HPDE6-E6E7 (cell line): ENCODE measurements around the gene GPC5.

ENCODE experiments used
- DNase-seq: peaks from one replicate; pipeline ENCODE4 v3.0.0; 2011; ENCODE audit warnings: missing footprints; ENCODE audit errors: extremely low spot score

The GPC5 gene

DNA sequence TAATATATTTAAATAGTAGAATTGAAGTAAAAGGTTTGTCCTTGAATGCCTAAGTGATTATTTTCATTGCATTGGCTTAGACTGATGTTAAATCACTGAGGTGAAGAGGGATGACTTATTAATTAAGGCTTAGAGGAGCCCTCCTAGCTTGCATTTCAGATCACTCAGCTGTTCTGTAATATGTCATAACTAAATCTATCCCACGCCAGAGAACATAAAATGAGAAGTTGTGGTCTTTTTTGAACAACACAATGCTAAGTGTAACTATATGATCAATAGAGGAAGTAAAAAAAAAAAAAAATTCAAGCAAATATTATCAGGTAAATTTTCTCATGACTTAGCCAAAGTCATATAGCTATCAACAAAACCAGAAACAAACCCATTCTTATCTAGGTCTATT is 752.2 kb downstream of the GPC5 start:
- DNase-seq = no peak

DNA sequence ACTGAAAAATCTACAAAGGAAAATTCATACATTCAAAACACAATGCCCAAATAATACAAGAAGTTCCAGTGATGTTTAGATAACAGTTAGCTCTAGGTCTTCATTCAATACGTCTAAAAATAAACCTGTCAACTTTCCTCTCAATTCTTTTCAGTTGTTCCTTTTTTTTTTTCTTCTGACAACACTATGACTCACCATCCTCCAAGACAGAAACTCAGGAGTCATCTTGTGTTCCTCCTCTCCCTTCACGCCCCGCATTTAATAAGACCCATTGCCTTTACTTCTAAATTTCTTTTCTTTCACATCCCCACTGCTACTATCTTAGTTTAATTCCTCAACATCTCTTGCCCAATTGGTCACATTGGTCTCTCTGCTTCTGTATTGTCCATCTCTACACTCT is 759.9 kb downstream of the GPC5 start:
- DNase-seq = peak; percentile 5

DNA sequence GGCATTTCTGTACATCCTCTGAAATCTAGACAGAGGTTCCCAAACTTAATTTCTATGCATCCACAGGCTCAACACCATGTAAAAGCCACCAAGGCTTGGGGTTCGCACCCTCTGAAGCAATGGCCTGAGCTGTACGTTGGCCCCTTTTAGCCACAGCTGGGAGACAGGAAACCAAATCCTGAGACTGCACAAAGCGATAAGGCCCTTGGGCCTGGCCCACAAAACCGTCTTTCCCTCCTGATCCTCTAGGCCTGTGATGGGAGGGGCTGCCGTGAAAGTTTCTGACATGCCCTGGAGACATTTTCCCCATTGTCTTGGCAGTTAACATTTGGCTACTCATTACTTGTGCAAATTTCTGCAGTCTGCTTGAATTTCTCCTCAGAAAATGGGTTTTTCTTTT is 766.4 kb downstream of the GPC5 start:
- DNase-seq = no peak

DNA sequence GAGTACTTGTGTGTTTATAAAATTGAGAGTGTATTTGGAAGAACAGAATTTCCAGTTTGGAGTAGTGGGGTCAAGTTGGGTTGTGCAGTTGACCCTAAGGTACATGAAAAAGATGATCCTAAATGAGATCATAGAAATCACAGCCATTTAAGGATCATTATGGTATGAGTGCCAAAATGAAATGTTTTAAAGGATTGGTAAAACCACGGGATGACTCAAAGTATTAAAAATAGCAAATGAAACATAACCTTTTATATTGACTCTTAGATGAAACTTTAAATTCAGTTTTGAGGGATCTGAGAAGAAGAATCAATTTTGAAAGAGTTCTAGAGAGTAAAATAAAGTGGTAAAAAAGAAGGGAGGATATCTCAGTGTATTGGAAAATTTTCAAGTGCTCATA is 773.8 kb downstream of the GPC5 start:
- no peak for DNase-seq

DNA sequence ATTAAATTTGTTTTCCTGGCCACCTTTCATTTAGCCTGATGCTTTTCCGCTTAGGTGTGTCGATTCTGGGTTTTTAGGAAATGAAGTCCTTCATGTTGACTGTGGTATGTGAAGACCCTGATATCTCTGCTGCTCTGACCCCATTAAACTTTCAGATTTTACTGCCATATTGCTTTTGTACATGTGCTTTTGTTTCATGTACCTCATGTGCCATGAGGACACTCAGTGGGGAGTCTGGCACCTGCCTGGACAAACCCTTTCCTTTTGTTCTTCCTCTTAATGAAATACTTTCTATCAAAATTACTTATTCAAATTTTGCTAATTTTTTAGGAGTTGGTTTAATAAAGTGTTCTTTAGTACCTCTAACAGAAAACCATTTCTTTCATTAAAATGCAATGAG is 774.8 kb downstream of the GPC5 start:
- DNase-seq = no peak

DNA sequence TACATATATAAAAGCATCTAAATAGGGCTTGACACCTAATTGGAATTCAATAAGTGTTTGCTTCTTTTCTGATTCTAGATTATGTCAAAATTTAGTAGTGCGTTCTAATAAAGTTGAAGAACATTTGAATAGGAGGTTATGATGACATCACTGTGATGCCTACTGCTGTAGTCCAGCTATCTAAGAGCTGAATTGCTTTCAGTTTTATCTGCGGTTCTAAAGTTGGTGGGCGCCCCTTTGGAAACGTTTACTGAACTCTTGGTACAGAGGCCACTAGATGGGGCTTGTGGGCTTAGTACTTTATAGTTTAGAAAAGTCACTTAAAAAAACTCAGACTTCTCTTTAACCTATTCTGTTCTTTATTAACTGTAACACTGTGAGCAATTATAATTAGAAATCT is 776.9 kb downstream of the GPC5 start:
- peak; percentile 6 for DNase-seq

DNA sequence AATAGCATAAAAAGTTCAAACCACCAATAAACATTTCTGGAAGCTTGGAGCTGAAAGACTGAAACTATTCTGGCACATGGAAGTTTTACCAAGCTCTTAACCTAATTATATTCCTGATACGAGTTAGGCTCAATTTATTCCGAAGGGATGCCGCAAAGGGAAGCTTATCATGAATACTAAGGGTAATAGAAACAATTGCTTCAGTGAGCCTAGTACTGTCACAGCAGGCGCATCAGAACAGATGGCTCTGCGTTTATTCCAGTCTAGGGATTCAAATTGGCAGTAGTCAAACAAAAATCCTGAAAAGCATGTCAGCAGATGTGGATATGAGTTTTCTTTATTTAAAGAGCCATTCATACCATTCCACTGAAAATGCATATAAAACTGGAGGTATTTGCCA is 779.5 kb downstream of the GPC5 start:
- no peak for DNase-seq

DNA sequence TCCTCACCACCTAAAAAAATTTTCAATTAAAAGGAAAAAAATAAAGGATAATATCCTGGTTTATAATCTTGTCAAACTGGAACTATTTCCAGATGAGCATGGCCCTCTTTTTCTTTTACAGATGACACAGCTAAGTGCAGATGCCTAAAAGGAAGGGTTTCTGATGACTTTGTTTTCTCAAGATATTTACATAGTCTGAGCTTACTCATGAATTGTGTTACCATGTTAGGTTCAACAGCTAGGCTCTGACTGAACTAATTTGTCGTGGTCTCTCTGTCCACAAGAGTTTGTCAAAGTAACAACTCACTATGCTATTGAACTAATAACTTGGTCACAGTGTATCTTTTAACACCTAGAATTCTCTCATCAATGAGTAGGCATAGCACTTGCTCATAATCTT is 780.8 kb downstream of the GPC5 start:
- DNase-seq = no peak

DNA sequence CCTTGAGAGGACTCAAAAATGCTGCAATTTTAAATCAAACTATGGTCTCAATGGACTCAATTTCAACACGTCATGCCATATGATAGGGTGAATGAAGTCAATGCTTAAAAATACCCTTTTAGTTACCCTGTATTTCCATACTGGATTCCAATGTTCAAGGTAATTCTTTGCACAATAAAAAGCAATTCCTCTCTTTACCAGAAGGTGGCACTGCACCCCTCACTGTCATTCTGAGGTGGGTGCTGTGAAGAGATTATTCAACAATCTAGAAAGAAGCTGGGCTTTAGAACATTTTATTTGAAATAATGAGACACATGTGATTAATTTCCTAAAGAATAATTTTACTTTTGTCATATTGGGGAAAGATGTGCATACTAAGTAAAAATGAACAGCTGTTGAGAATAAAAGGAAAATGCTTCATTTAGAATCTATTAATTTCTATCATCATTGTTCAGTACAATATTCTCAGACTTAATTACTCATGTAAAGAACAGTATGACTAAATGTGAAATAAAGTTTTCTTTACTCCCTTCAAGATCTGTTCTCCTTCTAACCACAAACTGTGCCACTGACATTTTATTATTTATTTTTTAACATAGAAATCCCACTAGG is 789.1 kb downstream of the GPC5 start:
- peak; percentile 17 for DNase-seq

DNA sequence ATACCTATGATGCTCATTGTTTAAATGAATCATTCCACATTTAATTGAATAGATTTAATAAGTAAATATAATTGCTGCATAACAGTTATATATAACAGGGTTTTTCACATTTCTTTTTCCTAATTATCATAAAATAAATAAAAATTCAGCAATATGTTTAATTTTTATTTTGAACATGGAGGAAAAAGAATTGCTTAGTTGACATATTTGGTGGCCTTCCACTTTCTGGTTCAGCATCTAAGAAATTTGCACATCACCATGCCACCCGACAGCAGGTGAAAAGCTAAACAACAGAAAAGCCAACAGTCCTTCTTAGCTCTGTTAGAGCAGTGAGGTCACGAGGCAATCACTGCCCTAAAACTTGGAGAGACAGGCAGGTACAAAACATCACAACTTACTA is 790.2 kb downstream of the GPC5 start:
- DNase-seq = no peak

DNA sequence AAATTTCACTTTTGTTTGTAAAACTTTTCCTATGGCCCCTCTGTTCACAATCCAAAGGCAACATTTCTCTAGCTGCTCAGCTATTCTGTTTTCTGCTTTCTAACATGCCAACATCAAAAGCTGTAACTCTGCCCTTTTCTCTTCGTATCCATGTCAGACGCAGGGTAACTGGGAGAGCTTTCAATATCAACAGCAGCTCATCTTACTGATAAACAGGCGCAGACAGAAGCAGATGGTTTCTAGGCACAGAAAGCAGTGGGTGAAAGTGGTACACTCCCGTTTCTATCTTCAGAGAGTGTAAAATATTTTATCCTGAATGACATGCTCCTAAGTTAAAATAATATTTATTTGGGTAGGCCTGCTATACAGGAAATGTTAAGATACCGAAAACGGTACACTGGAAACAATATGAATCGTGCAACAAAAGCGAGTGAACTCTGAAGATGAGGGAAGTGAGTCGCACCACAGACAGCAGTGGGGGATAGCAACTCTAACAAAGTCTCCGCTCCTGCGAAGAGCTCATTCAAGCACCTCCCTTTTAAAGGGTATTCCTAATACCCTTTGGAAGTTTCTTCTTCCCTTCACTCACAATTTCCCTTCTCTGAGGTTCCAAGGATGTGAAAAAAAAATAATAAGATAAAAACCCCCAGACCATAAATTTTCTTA is 798.3 kb downstream of the GPC5 start:
- no peak for DNase-seq

DNA sequence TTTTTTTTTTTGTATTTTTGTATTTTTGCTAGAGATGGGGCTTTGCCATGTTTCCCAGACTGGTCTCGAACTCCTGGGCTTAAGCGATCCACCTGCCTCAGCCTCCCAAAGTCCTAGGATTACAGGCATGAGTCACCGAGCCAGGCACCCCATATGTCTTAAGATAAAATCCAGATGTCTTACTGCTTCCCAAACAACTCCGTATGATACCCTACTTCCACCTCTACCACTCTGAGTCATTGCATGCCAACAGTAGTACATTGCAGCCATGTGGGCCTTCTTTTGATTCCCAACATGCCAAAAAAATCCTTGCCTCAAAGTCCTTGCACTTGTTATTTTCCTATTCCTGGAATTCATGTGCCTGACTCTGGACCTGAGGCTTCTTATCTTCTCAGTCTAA is 799.2 kb downstream of the GPC5 start:
- DNase-seq = no peak

DNA sequence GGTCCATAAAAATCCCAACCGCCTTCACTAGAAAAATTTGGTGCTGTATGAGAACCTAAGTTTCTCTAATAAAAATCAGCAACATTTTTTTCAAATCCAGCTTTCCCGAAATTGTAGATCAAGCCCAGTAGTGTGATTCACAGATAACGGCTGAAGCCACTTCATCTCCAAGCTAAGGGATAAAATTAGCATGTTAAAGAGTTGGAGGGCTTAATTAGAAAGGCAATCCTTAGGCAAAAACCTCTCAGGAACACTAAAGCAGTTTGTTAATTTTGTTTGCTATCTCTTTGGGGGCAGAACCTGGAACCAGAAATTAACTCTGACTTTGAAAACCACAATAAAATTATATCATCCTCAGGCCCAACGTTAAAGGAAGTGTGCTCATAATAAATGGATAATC is 820.2 kb downstream of the GPC5 start:
- DNase-seq = no peak

DNA sequence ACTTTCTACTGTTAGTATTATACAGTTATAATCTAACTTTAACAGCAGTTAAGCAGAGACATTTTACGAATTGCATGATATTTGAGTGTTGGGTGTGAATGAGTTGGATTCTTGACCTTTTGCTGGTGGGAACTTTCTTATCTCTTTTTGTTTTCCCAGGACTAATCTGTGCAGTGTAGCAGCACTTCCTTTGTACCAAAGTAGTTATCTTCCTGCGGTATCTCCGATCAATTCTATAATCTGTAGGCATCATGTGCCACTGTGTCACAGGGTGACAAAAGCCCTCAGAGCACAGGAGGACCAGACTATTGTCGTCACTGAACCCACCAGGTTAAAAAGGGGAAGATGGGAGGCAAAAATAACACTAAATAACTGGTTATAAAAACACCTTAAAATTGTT is 823.5 kb downstream of the GPC5 start:
- DNase-seq = no peak

DNA sequence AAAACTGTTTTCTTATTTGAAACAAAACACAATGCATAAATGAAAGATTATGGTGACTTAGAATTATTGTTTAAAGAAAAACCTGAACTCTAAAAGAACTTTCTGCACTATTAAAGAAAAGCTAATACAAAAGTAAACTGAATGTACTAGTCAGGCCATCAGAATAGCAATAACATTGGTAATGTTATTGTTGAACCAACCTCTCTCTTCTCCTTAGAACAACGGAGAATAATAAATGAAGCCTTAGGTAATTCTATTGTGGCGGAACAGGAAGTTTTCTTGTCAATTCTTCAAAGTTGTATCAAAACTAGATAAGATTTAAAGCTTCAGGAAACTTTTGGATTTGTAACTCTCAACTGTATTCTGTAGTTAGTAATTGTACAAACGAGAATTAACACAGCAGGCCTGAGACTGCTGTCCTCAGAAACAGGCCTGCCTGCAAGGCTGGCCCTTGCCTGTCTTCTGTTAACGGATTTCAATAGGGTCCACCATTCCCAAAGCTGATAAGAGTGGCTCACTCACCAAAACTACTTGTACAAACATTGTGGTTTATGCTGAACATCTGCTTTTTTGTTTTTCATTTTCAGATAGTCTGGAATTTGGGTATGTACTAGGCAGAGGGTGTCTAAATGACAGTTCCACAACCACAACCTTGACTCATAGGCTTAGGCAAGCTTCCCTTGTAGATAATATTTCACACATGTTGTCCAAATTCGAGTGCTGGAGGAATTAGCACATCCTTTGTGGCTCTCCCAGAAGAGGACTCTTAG is 825.8 kb downstream of the GPC5 start:
- no peak for DNase-seq

DNA sequence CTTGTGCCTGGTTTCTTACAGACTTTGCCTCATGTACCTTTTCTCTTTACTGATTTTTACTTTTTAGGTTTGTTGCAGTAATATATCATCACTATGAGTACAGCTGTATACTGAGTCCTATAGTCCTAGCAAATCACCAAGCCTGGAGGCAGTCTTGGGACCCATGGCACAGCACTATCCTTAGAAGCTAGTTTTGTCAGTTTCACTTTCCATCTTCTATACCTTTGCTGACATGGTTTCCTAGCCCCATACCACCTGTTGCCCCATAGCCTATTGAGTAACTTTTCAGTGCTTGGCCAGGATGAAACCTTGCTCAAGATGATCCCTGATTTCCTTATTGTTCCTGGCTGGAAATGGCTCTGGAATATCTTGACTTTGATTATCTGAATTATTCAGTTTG is 826.4 kb downstream of the GPC5 start:
- DNase-seq = no peak

DNA sequence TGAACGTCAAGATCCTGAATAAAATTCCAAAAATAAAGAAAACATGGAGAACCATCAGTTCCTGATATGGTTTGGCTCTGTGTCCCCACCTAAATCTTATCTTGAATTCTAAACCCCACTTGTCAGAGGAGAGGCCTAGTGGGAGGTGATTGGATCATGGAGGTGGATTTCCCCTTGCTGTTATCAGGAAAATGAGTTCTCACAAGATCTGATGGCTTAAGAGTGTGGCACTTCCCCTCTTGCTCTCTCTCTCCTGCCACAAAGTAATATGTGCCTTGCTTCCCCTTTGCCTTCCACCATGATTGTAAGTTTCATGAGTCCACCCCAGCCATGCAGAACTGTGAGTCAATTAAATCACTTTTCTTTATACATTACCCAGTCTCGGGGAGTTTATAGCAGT is 827.4 kb downstream of the GPC5 start:
- DNase-seq = no peak

DNA sequence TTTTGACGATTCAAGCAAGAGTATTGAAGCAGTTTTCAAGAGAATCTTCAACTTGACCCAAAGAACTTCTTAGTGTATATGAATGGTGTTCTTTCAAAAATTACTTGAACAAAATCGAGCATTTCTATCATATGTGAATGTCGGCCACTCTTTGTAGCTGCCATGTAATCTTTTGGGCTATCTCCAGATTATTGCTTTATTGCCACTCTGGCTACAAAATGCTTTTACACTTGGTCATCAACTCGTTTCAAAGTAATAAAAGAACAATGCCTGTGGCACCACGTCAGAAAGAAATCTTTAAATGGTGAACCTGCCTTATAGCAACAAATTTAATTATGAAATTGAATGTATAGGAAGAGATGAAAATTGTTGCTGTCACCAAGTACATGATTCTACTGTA is 834.5 kb downstream of the GPC5 start:
- no peak for DNase-seq

DNA sequence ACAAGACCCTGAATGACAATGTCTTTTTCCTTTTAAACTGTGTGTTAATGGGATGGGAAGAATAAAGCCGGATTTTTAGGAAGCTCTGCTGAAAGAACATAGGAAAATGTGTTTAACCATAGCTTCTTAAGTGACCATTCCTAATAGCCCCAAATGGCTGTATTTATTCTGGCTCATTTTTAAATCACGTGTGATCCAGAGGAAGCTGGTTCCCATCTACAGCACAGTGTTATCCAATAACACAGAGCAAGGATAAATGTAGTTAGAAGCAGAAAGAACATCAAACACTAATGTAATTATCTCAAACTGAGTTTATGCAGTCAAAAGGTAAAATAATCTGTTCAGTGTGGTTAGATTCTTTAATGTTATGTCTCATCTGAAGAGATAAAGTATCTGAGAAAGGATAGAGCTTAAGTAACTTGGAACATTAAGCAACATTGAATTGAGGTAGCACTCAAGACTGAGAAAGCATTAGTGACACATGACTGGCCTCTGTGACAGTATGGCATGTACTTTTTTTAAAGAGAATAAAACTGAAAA is 853.3 kb downstream of the GPC5 start:
- DNase-seq = no peak

DNA sequence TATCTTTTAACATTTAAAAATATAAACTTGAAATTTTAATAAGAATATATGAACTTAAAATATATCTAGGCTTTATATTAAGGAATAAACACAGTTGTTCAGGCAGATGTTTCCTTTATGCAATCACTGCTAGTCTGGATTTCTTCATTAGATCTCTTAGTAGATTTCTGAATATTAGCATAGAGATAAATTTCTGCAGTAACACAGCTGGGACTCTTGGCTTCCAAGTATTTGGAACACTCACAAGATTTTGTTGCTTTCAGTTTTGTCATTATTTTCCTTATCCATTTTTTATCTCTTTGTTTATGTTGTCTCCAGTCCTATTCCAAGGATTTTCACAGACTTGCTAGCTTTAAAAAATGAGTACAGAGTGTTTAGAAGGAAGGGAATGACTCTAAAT is 857.1 kb downstream of the GPC5 start:
- DNase-seq = no peak

DNA sequence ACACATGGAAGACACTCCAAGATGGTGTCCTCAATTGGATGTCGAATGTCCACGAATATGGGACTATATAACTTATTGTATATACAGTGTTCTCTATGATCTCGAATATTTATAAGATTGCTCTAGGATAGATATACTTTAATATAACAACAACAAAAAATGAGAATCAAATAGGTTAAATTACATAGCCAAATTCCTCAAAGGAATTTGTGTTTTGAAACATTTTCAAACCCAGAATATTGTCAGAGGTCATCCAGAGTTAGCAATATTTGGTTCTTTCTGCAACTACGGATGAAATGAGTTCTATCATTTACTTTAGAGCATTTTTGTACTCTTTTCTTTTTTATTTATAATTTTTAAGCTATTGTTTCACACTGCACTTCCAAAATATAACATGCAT is 857.8 kb downstream of the GPC5 start:
- DNase-seq = no peak

DNA sequence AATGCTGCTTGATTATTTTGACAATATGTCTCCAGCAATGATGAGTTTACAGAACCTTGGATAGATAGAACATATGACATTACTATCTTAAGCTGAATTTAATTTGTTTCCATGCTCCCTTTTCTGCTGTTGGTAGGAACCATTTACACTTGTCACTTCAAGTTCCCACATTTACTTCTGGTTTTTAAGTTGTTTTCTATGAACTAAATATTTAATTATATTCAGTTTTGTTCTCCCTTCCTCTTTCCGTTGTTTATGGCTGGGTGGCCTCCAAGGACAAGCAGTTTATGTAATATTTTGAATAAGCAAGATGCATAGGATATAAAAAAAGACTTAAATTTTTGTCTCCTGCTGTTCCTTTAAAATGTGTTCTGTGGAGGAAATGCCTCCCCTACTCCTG is 860.6 kb downstream of the GPC5 start:
- no peak for DNase-seq

DNA sequence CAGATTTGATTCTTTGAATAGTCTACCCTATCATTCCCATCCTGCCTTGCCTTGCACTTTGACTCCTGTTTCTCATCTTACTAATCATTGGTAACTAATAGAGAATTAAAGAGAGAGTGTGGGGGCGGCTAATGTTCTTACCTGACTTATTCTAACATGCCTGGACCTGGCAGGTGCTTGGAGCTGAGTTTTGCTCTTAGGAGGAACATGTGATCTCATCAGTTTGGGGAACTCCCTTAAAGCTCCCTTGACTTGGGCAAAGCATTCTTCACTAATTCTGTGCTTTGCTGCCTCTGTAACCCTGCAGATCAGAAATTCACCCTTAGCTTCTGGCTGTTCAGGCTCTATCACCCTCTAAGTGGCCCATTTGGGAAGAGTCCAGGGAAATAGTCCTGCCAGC is 861.1 kb downstream of the GPC5 start:
- DNase-seq = no peak
